Measurements from ENCODE around the gene SNRNP70. TPM values are rescaled to one million over a fixed set of nuclear protein-coding genes. Genes with fewer than 3 reads are reported as not detected.
A peak's percentile ranks its signal among the peaks of the same experiment; 100 is the strongest.

The SNRNP70 gene
- total RNA-seq, 1 donor from 2014 or later: 115 TPM

- TF ChIP-seq CTCF (IDR thresholded peaks at IDR 0.05; ENCODE audit: borderline replicate concordance): no peak
- no peaks in the 10 kb centered on the region for H3K27me3 ChIP-seq (ENCODE audit: low read depth)
- no peak for DNase-seq
- H3K9me3 ChIP-seq (replicated peaks): no peaks in the 10 kb centered on the region
- H3K27ac ChIP-seq (replicated peaks): peak overlapping the region; percentile 82
- no peak overlapping the region for H3K4me3 ChIP-seq
- intact Hi-C loops (cut with micrococcal nuclease): no loop called here
- peaks cover 22% of the 10 kb centered on the region for H3K4me1 ChIP-seq
- H3K36me3 ChIP-seq: no peaks in the 10 kb centered on the region
Observed at GRCh38 chr19:49135686-49136085, 50.4 kb downstream of the SNRNP70 start.

- H3K4me3 ChIP-seq: peak overlapping the region; percentile 21
- intact Hi-C loops (cut with micrococcal nuclease): no loop called here
- no peaks in the 10 kb centered on the region for H3K9me3 ChIP-seq (replicated peaks)
- H3K36me3 ChIP-seq: no peaks in the 10 kb centered on the region
- peak; percentile 85 for DNase-seq
- no peaks in the 10 kb centered on the region for H3K27me3 ChIP-seq (ENCODE audit: low read depth)
- no peak for TF ChIP-seq CTCF (IDR thresholded peaks at IDR 0.05; ENCODE audit: borderline replicate concordance)
- peak overlapping the region; percentile 82 for H3K27ac ChIP-seq (replicated peaks)
- peaks cover 22% of the 10 kb centered on the region for H3K4me1 ChIP-seq
Observed at GRCh38 chr19:49136771-49137171, 51.5 kb downstream of the SNRNP70 start.

- no peak overlapping the region for H3K4me3 ChIP-seq
- peaks cover 29% of the 10 kb centered on the region for H3K4me1 ChIP-seq
- intact Hi-C loops (cut with micrococcal nuclease): no loop called here
- no peaks in the 10 kb centered on the region for H3K27me3 ChIP-seq (ENCODE audit: low read depth)
- no peak for DNase-seq
- H3K36me3 ChIP-seq: no peaks in the 10 kb centered on the region
- TF ChIP-seq CTCF (IDR thresholded peaks at IDR 0.05; ENCODE audit: borderline replicate concordance): no peak
- no peaks in the 10 kb centered on the region for H3K9me3 ChIP-seq (replicated peaks)
- no peak overlapping the region for H3K27ac ChIP-seq (replicated peaks)
Observed at GRCh38 chr19:49140951-49141350, 55.7 kb downstream of the SNRNP70 start.

- H3K9me3 ChIP-seq (replicated peaks): no peaks in the 10 kb centered on the region
- H3K36me3 ChIP-seq: no peaks in the 10 kb centered on the region
- H3K4me3 ChIP-seq: no peak overlapping the region
- no peak overlapping the region for H3K27ac ChIP-seq (replicated peaks)
- no peak for DNase-seq
- intact Hi-C loops (cut with micrococcal nuclease): no loop called here
- no peaks in the 10 kb centered on the region for H3K27me3 ChIP-seq (ENCODE audit: low read depth)
- TF ChIP-seq CTCF (IDR thresholded peaks at IDR 0.05; ENCODE audit: borderline replicate concordance): no peak
- peaks cover 29% of the 10 kb centered on the region for H3K4me1 ChIP-seq
Observed at GRCh38 chr19:49141352-49141751, 56.1 kb downstream of the SNRNP70 start.

GRCh38 chr19:49142866-49143335, 57.6 kb downstream of the SNRNP70 start:
- peak; percentile 92 for DNase-seq
- peaks cover 37% of the 10 kb centered on the region for H3K4me1 ChIP-seq
- no peaks in the 10 kb centered on the region for H3K27me3 ChIP-seq (ENCODE audit: low read depth)
- H3K27ac ChIP-seq (replicated peaks): peak overlapping the region; percentile 31
- H3K4me3 ChIP-seq: peak overlapping the region; percentile 70
- no peak for TF ChIP-seq CTCF (IDR thresholded peaks at IDR 0.05; ENCODE audit: borderline replicate concordance)
- intact Hi-C loops (cut with micrococcal nuclease): no loop called here
- H3K36me3 ChIP-seq: no peaks in the 10 kb centered on the region
- H3K9me3 ChIP-seq (replicated peaks): no peaks in the 10 kb centered on the region
